HG03175 (cell line): Measurements from ENCODE around the gene FGR.

ENCODE experiments used
- ATAC-seq: cut with Tn5 transposase; IDR thresholded peaks from one replicate; pipeline ENCODE4 v1.9.1; 2021; ENCODE audit warnings: mild to moderate bottlenecking, moderate library complexity; ENCODE audit not compliant: unreplicated experiment

Gene FGR

GRCh38 chr1:27569506-27570291 lies 65.3 kb downstream of the FGR start:
- no peak for ATAC-seq

GRCh38 chr1:27569088-27569460 lies 65.9 kb downstream of the FGR start:
- ATAC-seq: no peak

- peak; percentile 84 for ATAC-seq
These were observed 66.5 kb downstream of the FGR start for GRCh38 chr1:27568300-27569087.

- ATAC-seq: no peak
These were observed 67.0 kb downstream of the FGR start for GRCh38 chr1:27567971-27568299.

- ATAC-seq: no peak
These were observed 67.8 kb downstream of the FGR start for GRCh38 chr1:27567146-27567526.

GRCh38 chr1:27566462-27567145 lies 68.4 kb downstream of the FGR start:
- ATAC-seq: no peak

GRCh38 chr1:27564710-27565649 lies 70.0 kb downstream of the FGR start:
- no peak for ATAC-seq

- no peak for ATAC-seq
These were observed 71.2 kb downstream of the FGR start for GRCh38 chr1:27563591-27564471.

- ATAC-seq: no peak
These were observed 71.7 kb downstream of the FGR start for GRCh38 chr1:27563341-27563590.

GRCh38 chr1:27562534-27563340 lies 72.2 kb downstream of the FGR start:
- no peak for ATAC-seq
